HEK293 (cell line): ENCODE results near the gene PLPPR4.

Source experiments
- CTCF ChIP-seq: fragments of 450-650 bp; formaldehyde crosslinking; IDR thresholded peaks from 2 replicates; pipeline ENCODE4 v1.5.1; 2016; ENCODE audit warnings: missing biosample characterization, missing genetic modification characterization
- HOXD13 ChIP-seq: sonication (generic); formaldehyde crosslinking; IDR thresholded peaks from 2 replicates; pipeline ENCODE4 v1.8.0; 2022; ENCODE audit warnings: missing genetic modification reagents, borderline replicate concordance
- MZF1 ChIP-seq: fragments of 450-650 bp; formaldehyde crosslinking; IDR thresholded peaks from 2 replicates; pipeline ENCODE4 v1.5.1; 2017; ENCODE audit warnings: missing biosample characterization, missing genetic modification characterization, borderline replicate concordance
- ZBTB7A ChIP-seq: fragments of 450-650 bp; formaldehyde crosslinking; IDR thresholded peaks from 2 replicates; pipeline ENCODE4 v1.5.1; 2016; ENCODE audit warnings: low read depth, missing biosample characterization, missing genetic modification characterization
- ZNF211 ChIP-seq: fragments of 450-650 bp; formaldehyde crosslinking; IDR thresholded peaks from 2 replicates; pipeline ENCODE4 v1.5.1; 2016; ENCODE audit warnings: low read depth, missing biosample characterization, missing genetic modification characterization
- ZNF280D ChIP-seq: fragments of 450-650 bp; formaldehyde crosslinking; IDR thresholded peaks from 2 replicates; pipeline ENCODE4 v1.5.1; 2016; ENCODE audit warnings: missing biosample characterization, missing genetic modification characterization
- ZNF433 ChIP-seq: fragments of 450-650 bp; formaldehyde crosslinking; IDR thresholded peaks from 2 replicates; pipeline ENCODE4 v1.5.1; 2016; ENCODE audit warnings: missing biosample characterization, missing genetic modification characterization, low read depth
- ZNF449 ChIP-seq: fragments of 450-650 bp; formaldehyde crosslinking; IDR thresholded peaks from 2 replicates; pipeline ENCODE4 v1.5.1; 2017; ENCODE audit warnings: missing biosample characterization, mild to moderate bottlenecking, missing genetic modification characterization, moderate library complexity
- ZNF558 ChIP-seq: fragments of 450-650 bp; formaldehyde crosslinking; IDR thresholded peaks from 2 replicates; pipeline ENCODE4 v1.5.1; 2016; ENCODE audit warnings: missing biosample characterization, missing genetic modification characterization
- ZNF596 ChIP-seq: fragments of 450-650 bp; IDR thresholded peaks from 2 replicates; pipeline ENCODE4 v1.5.0; 2018; ENCODE audit warnings: missing biosample characterization, mild to moderate bottlenecking, missing genetic modification characterization, moderate library complexity
- ZNF792 ChIP-seq: fragments of 450-650 bp; formaldehyde crosslinking; IDR thresholded peaks from 2 replicates; pipeline ENCODE4 v1.5.1; 2016; ENCODE audit warnings: missing biosample characterization, missing genetic modification characterization

GRCh38 chr1:99281105-99281504, 16.8 kb downstream of the PLPPR4 start:
- TF ChIP-seq CTCF (tag by site-specific recombination) (no peak), ZNF433 (no peak), ZBTB7A (no peak), ZNF211 (tag by site-specific recombination) (no peak), HOXD13 (CRISPR knock-in tag) (no peak), ZNF558 (no peak), ZNF280D (tag by site-specific recombination) (no peak), ZNF596 (tag by site-specific recombination) (no peak), MZF1 (tag by site-specific recombination) (no peak), ZNF792 (tag by site-specific recombination) (no peak), ZNF449 (tag by site-specific recombination) (no peak)
